DMS53 treated with DMSO at 0.1 percent for 48 hours (cell line): ENCODE data around the gene HES2.
"Not testable (repeated sequence)": the region's sequence is repeated elsewhere in the genome, so short reads cannot be mapped to it uniquely, and the experiment has no call there.

Experiments
- DNase-seq: peaks from one replicate; lab custom pipeline; 2025; ENCODE audit not compliant: unreplicated experiment; lab: John Stamatoyannopoulos, UW

Gene HES2, protein sequence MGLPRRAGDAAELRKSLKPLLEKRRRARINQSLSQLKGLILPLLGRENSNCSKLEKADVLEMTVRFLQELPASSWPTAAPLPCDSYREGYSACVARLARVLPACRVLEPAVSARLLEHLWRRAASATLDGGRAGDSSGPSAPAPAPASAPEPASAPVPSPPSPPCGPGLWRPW

DNA sequence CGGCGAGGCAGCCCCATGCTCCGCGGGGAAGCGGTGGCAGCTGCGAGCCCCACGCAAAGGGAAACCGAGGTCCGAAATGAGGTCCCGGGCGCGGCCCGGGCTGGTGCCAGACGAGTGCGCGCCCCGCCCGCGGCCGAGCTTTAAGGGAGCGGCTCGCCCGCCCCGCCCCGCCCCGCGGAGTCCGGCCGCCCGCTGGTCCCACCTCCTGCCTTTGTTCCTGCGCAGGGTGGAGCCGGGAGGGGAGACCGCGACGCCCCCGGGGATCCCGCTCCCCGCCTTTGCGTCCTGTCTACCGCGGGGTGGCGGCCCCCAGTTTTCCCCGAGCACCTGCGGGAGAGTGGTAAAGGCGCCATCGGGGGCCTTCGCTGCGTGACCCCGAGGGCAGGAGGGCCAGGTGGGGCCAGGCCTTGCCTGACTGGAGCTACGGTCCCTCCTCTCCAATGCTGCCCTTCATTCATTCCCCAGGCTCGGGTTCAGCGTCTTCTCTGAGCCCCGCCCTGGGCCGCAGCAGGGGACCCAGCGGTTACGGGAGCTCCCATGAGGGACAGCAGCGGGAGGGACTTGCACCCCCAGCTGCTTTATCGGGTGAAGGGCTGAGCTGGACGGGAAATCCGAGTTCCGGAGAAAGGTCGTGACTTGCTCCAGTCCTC, at the start of gene HES2:
Gene HES2, minus strand, starts transcription at position 116 of the 650 bp plus-strand sequence. Its CDS starts 99 bp downstream, at position 17.
- no peak for DNase-seq

DNA sequence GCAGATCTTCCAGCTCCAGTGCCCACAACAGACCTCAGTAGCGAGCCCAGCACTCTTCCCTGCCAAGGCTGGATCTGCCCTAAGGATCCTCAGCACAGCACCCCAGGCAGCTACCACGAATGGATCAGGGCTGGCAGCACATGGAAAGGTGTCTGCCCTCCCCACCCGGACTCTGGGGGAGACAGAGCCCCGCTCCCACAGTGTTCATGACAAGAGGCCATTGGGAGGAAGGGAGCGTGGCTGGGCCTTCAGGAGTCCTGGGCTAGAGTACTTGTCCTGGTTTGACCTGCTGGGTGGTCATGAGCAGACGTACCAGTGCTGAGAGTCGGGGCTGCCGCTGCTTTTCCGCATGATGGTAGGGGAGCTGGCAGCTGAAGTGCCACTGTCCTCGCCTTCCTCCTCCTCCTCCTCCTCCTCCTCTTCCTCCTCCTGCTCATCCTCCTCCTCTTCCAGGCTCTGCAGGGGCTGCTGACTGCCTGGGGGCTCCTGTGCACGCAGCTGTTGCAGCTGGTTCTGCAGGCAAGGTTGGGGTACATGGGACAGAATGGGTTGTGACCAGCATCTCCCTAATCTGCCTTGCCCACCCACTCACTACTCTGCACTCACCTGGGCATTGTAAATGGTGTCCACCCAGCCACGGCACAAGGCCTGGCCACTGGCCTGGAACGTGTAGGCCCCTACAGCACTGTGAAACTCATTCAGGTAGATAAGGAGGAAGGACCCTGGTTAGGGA, 49.2 kb upstream of the HES2 start:
- DNase-seq = no peak

DNA sequence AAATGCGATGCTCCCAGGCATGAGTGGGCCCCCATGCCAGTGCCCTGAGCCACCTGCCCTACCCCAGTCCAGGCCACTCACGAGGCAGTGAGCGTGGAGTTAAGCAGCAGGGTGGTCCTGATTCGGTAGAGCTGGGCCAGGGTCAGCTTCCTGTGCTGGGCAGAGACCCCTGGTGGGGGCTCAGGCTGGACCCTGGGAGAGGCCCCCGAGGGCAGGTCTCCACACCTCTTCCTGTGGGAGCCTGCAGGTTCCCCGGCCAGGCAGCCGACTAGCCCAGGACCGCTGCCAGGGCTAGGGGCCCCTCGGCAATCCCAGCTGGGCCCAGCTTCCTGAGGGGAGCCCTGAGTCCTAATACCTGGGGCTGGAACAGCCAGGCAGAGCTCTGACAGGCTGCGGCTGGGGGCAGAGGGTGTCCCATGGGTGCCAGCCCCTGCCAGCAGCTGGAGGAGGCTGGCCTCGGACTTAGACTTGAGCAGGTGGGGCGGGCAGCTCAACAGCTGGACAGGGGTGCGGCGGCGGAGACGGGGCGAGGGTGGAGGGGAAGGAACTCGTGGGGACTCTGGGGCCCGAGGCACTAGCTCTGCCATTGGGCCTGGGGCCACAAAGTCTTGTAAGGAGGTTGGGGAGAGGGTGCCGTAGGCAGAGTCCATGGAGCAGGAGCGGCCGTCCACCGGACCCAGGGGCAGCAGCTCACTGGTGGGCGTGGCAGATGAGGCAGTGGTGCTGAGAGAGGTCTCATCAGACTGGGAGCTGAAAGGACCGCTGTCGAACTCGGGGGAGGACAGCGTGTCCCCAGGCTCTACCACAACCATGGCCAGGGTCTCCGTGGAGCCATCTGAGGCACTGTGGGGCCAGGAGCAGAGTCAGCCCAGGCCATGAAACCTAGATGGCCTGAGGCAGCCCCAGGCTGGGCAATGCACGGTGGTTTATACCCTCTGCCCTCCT, 48.3 kb upstream of the HES2 start:
- no peak for DNase-seq

DNA sequence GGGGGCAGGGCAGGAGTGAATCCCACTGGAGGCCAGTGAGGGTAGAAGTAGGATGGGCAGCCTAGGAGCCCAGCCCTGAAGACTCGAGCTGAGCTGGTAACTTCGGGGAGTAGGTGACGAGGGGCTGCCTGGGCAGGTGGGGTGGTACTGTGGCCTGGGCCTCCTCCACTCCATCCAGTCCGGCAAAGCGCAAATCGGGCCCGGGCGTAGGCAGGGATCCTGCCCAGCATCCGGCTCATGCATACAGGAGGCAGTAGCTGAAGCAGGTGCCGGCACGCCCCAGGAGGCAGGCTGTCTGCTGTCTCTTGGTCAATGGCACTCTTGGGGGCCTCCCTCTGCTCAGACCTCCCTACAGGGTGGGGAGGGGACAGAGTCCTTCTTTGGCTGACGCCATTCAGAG, 47.5 kb upstream of the HES2 start:
- no peak for DNase-seq

DNA sequence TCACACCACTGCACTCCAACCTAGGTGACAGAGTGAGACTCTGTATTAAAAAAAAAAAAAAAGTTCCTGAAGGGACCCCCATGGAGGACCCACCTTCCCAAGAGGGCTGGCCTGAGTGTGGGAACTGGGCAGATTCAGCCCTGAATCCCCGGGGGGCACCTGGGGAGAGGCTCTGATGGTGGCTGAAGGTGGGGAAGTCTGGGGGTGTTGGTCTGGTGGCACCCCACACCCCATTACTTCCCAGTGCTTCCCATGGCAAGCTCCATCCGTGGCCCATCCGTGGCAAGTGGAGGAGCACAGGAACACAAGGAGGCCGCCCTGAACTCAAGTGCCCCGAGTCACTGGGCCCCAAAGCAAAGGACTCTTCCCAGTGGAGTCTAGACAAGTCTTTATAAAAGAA, 47.0 kb upstream of the HES2 start:
- no peak for DNase-seq

DNA sequence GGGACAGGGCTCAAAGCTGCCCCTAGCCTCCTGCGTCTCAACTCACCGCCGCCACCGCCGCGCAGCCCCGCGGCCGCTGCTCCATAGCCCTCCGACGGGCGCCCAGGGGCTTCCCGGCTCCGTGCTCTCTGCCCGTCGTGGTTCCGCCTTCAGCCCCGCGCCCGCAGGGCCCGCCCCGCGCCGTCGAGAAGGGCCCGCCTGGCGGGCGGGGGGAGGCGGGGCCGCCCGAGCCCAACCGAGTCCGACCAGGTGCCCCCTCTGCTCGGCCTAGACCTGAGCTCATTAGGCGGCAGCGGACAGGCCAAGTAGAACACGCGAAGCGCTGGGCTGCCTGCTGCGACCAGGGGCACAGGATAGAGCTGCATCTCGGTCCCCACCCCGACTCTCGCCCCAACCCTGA, 46.3 kb upstream of the HES2 start, which contains the start of gene TNFRSF25:
Gene TNFRSF25, minus strand, starts transcription at position 151 of the 400 bp plus-strand sequence. Its CDS starts 66 bp downstream, at position 85.
- DNase-seq = peak; percentile 50

DNA sequence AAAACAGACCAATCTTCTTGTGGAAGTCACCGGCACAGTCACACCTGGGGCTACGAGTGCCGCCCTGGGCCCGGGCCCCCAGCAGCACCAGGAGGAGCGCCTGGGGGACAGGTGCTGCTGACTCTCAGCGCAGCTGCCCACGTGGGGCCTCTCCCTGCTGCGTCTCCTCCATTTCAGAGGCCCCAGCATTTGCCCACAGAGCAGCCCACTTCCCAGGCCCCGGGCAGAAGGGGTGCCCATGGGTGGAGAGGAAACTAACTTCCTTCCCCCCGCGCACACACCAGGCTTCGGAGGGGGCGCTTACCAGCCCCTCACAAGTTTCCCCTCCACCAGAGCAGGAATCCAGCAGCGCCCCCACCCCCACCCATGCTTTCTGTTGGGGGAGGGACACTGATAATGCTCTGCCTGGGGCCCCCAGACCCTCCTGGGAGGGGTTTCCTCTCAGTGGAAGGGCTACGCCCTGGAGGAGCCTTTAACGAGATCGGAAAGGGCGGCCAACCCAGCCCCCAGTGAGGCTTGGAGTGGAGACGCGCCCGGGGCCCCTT, 45.8 kb upstream of the HES2 start:
- peak; percentile 25 for DNase-seq

DNA sequence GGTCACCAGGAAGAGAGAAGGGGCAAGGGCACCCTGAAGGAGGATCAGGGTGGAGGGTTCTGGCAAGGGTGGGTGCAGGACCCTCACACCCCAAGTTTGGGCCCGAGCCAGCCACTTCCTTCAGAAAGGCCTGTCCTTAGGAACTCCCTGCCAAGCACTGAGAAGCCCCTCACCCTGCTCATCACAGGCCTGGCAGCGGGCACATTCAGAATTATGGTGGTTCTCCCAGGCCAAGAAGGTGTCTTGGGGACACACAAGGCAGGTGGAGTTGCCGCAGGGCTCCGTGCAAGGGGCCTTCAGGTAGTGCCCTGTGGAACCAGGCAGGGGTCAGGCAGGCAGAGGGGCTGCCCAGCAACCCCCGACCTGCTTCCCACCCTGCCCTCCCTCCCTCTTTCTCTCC, 45.2 kb upstream of the HES2 start:
- DNase-seq = no peak

DNA sequence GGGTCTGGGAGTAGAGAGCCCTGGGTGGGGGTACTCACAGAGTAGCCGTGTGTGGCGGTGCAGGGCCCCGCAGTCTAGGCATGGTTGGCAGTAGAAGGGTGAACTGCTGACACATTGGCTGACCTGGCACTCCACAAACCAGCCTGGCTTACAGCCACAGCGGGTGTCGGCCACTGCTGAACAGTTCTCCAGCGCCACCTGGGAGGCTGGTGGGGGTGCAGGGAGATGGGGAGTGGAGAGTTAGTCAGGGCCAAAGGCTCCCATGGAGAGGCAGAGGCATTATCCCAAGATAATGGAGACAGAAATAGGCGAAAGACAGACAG, 44.8 kb upstream of the HES2 start:
- DNase-seq = peak; percentile 28

DNA sequence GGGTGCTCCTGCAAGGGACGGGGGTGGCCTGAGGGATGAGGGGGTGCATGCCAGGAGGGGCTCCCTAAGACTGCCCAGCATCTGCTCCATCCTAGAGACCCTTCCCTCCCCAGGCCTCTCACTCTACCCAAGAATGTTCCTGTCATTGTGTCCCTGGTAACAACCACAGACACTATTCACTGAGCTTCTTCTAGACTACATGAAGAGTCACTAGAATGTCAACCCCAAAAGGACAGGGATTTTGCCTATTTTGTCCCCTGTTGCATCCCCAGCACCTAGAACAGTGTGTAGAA, 43.3 kb upstream of the HES2 start:
- no peak for DNase-seq

DNA sequence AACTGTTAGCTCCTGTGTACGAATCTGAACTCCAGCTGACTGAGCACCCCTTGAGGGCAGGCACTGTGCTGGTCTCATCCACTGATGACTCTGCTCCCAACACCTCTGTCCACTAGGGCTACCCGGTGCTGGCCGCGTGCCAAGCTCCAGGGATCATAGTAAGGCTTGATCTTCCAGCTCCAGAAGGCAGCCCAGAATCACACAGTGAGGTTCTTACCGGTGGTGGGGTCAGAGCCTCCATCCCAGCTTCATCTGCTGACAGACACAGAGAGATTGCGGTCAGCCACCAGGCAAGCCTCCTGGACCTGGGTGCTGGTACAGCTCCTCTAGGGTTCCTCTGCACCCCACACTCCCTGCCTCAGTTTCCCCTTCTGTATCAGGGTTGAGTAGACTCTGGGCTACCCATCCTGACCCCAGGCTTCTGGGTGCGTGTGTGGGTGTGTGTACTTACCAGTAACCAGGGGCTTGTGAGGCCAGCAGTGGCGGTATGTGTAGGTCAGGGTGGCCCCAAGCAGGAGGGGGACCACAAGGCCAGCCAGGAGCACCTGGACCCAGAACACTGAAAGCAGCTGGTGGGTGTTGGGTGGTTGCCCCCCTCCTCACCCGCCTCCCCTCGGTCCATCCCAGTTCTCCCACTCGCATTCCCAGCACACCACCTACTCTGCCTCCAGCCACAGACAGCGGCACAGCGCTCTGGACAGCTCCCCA, 42.8 kb upstream of the HES2 start:
- DNase-seq = no peak

DNA sequence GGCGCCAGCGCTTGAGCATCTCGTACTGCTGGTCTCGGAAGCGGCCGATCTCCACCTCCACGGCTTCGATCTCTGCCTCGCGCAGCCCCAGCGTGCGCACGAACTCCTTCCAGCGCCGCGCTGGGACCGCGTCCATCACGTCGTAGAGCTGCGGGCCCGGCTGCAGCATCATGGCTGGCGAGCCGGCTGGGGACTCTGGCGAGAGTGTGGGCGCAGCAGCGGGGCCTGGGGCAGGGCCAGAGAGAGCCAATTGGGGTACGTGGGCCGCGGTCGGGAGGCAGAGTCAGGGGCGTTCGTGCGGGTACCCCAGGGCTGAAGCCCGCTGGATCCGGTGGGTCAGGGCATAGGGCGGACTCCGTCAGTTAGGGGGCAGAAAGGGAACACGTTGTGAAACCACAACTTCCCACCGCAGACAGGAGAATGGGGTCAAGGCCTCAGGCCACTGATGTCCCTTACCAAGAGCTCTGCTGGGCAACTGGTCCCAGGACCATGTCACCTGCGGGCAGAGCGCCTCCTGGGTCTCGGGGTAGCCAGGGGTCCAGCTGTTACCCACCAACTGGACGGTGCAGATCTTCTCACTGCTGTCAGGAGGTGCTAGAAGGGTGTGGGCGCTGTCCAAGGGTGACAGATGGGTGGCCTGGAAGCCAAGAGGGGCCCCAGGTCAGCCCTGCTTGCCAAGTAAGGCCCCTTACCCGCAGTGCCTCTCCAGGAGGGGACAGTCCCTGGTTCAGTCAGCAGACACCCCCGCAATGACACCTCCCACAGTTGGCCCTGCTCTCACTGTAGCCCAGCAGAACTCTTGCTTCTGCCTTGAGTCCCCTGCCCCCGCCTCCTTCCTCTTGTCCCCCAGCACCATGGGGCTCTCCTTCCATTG, 42.1 kb upstream of the HES2 start:
- DNase-seq = no peak

DNA sequence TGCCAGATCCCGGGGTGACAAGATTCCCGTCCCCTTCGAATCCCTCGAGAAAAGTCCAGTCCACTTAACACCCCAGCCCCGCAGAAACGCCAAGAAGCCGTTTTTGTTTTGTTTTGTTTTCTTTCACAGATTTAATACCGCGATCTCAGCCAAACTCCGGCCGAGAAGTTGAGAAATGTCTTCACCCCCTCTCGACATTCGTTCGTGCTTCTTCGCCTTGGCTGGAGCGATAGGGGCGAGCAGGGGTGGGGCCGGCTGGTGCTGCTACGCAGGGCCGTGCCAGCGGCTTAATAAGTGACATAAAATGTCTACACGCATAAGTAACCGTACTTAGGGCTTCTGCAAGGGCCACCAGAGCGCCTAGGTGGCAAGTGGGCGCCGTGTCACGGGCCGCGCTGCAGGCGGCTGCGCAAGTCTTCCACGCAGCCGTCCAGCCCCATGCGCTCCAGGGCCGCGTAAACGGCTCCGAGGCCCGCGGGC, 41.4 kb upstream of the HES2 start:
- no peak for DNase-seq

DNA sequence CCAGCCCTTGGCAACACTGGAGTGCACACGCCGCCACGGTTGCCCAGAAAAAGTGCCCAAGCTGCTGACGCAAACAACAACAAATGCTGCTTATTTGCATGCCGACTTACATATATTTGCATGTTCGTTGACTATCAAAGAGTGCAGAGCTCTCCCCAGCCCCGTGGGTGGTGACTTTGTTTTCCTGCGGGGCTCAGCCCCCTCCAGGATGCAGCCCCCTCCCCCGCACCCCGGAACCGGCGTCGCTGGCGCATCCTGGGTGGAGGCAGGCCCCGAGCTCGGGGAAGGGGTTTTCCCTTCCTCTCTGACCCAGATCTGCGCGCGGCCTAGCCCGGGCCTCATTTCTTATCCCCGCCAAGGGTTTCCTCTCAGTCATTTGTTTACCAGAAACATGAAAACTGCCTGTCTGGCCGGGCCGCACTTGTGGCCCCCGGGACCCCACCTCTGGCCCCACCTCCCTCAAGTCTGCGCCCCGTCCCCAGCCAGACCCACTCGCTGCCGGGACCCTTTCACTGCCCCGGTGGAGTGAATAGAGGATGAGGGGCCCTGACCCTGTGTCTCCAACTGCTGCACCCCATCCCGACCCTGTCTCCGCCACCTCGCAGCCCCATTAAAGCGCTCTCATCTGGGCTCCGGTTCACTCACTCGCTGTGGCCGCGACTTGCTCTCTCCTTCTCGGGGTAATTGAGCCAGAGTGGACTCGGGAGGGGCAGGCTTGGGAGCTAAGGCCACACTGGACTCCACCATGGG, 40.8 kb upstream of the HES2 start:
- DNase-seq = no peak

DNA sequence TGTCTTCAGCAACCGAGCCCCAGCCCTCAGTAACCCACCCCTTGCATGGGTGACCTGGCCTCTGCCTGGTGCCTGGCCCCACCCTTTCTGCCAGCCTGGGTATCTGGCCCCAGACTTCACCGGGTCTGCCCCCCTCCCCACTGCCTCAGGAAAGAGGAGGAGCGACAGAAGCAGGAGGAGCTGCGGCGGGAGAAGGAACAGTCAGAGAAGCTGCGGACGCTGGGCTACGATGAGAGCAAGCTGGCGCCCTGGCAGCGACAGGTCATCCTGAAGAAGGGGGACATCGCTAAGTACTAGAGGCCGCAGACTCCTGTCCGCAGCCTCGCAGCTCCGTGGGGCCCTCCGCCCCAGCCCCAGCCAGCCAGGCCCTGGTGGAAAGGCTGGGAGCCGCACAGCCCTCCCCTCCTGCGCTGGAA, 40.1 kb upstream of the HES2 start:
- DNase-seq = no peak

DNA sequence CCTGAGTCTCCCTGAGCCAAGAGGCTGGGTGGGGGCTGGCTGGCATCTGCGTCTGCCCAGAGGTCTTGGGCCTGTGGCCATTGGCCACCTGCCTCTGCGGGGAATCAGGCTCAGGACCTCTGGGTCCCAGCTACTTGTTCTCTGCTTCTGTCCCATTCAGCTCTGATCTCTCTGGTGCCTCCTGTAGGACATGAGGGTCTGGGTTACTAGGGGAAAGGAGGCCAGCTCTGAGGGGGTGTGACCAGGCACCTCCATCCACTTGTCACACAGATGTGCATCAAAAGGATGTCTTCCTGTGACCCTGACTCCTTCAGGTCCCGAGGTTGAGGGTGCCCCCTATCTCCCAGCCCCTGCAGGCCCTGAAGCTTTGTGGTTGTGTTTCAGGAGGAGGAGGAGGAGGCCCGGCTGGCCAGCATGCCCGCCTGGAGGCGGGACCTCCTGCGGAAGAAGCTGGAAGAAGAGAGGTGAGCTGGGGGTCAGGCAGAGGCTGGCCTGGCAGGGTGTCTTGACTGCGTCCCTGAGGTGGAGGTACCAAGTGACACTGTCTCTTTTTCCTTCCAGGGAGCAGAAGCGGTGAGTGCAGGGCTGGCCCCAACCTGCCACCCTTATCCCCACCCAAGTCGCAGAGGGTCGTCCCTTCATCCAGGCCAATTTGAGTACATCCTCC, 37.2 kb upstream of the HES2 start:
- no peak for DNase-seq

DNA sequence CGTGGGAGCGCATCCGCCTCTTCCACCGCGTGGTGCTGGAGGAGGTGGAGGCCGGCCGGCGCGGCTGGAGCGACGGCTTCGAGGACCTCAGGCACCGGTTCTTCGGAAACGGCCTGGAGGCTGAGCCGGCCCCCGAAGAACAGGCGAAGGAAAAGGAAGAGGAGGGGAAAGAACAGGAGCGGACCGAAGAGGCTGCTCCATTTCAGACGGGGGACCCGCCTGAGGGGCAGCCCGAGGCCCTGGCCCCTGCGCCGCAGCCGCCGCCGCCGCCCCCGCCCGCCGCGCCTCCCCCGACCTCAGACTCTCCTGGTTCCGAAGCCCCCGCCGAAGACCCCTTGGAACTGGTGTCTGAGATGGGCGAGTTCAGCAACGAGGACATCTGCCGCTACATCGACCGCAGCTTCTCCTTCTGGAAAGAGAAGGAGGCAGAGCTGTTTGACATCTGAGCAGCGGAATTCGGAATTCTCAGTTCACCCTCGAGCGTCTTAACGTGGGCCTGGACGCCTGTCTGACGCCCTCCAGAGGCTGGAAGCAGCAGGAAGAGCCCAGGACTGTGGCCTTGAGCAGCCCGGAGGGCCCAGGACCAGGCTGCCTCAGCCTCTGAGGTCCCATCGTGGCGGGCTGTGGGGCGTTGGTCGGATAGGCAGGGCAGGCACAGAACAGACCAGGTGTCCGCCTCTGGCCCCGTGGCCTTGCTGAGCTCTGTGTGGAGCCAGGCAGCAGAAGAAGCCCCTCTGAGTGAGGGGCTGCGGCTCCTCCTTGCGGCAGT, 36.2 kb upstream of the HES2 start:
- DNase-seq = not testable (repeated sequence)
